GM12878 (cell line): ENCODE data around the gene IL1RAPL1.
A peak's percentile ranks its signal among the peaks of the same experiment; 100 is the strongest.

ENCODE experiments used
- ASH2L ChIP-seq: fragments of 300-600, 200-600 bp; sonication (generic); IDR thresholded peaks from 2 replicates; pipeline ENCODE4 v1.6.1; 2017; ENCODE audit warnings: low read depth, mild to moderate bottlenecking, borderline replicate concordance
- BCL3 ChIP-seq: IDR thresholded peaks from 2 replicates; pipeline ENCODE4 v1.6.1; 2011; ENCODE audit warnings: borderline replicate concordance, low read depth, mild to moderate bottlenecking, moderate library complexity, low read length; ENCODE audit not compliant: insufficient read depth, poor library complexity, severe bottlenecking
- CTCF ChIP-seq, 3 experiments: IDR thresholded peaks in 2 of 3; conservative IDR thresholded peaks in 1 of 3; 2 replicates each; pipeline ENCODE4 v1.5.1; 2011; ENCODE audit warnings: low read depth in 3 of 3, low read length in 3 of 3, mild to moderate bottlenecking in 3 of 3, control low read depth in 2 of 3, moderate library complexity in 2 of 3, inconsistent platforms in 1 of 3, mixed read lengths in 1 of 3; ENCODE audit not compliant: control insufficient read depth in 2 of 3, insufficient read depth in 1 of 3; ENCODE audit errors: extremely low read depth in 1 of 3
- EZH2 ChIP-seq: IDR thresholded peaks from 2 replicates; pipeline ENCODE4 v1.6.1; 2012; ENCODE audit warnings: low read depth, mild to moderate bottlenecking, control low read depth, inconsistent platforms, low read length, borderline replicate concordance; ENCODE audit not compliant: control insufficient read depth
- FOS ChIP-seq: IDR thresholded peaks from 3 replicates; pipeline ENCODE4 v1.6.1; 2011; ENCODE audit warnings: borderline replicate concordance; ENCODE audit not compliant: insufficient read length; ENCODE audit errors: extremely low read depth
- NR2C2 ChIP-seq: IDR thresholded peaks from 2 replicates; pipeline ENCODE4 v1.6.1; 2011; ENCODE audit warnings: borderline replicate concordance, low read depth; ENCODE audit not compliant: control insufficient read depth, insufficient read length
- PAX5 ChIP-seq: IDR thresholded peaks from 2 replicates; pipeline ENCODE4 v1.6.1; 2011; ENCODE audit warnings: low read depth, low read length, borderline replicate concordance
- POLR2A ChIP-seq: IDR thresholded peaks from 2 replicates; pipeline ENCODE4 v1.6.1; 2011; ENCODE audit warnings: low read depth, mild to moderate bottlenecking, low read length
- SIX5 ChIP-seq: IDR thresholded peaks from 2 replicates; pipeline ENCODE4 v1.6.1; 2011; ENCODE audit warnings: mild to moderate bottlenecking, low read depth, low read length, moderate library complexity; ENCODE audit not compliant: severe bottlenecking
- TAF1 ChIP-seq: IDR thresholded peaks from 2 replicates; pipeline ENCODE4 v1.6.1; 2011; ENCODE audit warnings: mild to moderate bottlenecking, low read depth, low read length, borderline replicate concordance

GRCh38 chrX:29231800-29232199, 644.6 kb downstream of the IL1RAPL1 start:
- TF ChIP-seq SIX5 (no peak), CTCF (IDR thresholded peaks at IDR 0.05 in 2 of 3, conservative IDR thresholded peaks at IDR 0.05 in 1 of 3; ENCODE audit: control insufficient read depth in 2 of 3, extremely low read depth in 1 of 3, insufficient read depth in 1 of 3, low read depth in 3 of 3, low read length in 3 of 3) (peak in 1 of 3 experiments; percentile 24; a peak in 2 of 6 replicates), EZH2 (no peak), NR2C2 (no peak), POLR2A (no peak), TAF1 (no peak), PAX5 (no peak), ASH2L (no peak), FOS (no peak), BCL3 (no peak)
